Right lobe of liver (tissue), 6 donors: ENCODE results near the gene PLCL1. TPM values are rescaled to one million over a fixed set of nuclear protein-coding genes. Genes with fewer than 3 reads are reported as not detected.
"Not testable (repeated sequence)": the region's sequence is repeated elsewhere in the genome, so short reads cannot be mapped to it uniquely, and the experiment has no call there.

Source experiments
- ATAC-seq, 4 donors: fragments of 200-7000 bp; cut with Tn5 transposase; one replicate each; pipeline ENCODE4 v1.9.1; 2020; ENCODE audit warnings: mild to moderate bottlenecking in 4 of 4, moderate library complexity in 4 of 4
- DNase-seq, 3 donors: peaks; one replicate each; pipeline ENCODE4 v3.0.0-alpha.2; 2020
- H3K27ac ChIP-seq, 3 donors: fragments of 200-600 bp; one replicate each; pipeline ENCODE4 v1.8.0; 2022
- H3K27me3 ChIP-seq, 2 donors: fragments of 200-600 bp; one replicate each; pipeline ENCODE4 v1.8.0; 2022
- H3K36me3 ChIP-seq, 4 donors: fragments of 200-600 bp; sonication (generic) in 1 of 4; one replicate each; pipeline versions ENCODE4 v1.5.1 to v1.8.0; 2017 to 2022; ENCODE audit warnings: control low read depth in 1 of 4
- H3K4me1 ChIP-seq, 4 donors: fragments of 200-600 bp; sonication (generic) in 1 of 4; one replicate each; pipeline versions ENCODE4 v1.5.1 to v1.8.0; 2017 to 2022; ENCODE audit warnings: control low read depth in 1 of 4
- H3K4me3 ChIP-seq, 3 donors: fragments of 200-600 bp; one replicate each; pipeline ENCODE4 v1.8.0; 2022
- H3K9me3 ChIP-seq, 4 donors: fragments of 200-600 bp; sonication (generic) in 1 of 4; one replicate each; pipeline versions ENCODE4 v1.5.1 to v1.8.0; 2017 to 2022; ENCODE audit warnings: control low read depth in 1 of 4
- POLR2A ChIP-seq: fragments of 450-650 bp; IDR thresholded peaks from one replicate; pipeline ENCODE4 v1.6.1; 2017; ENCODE audit warnings: antibody characterized with exemption, mild to moderate bottlenecking
- WGBS: methylation state at CpG from one replicate; pipeline ENCODE4 v1.1.6; 2018; ENCODE audit warnings: low coverage, low lambda C conversion rate; ENCODE audit not compliant: insufficient coverage; ENCODE audit errors: missing lambda C conversion rate; 5-methylcytosine and 5-hydroxymethylcytosine counted together
- intact Hi-C, 2 donors: fragments of 100-400 bp; cut with DNase I; formaldehyde crosslinking; loops; one replicate each; pipeline versions ENCODE4 v1.11.2 to v1.14.1; 2022
- total RNA-seq, 6 experiments: library from RNA; depleted of rRNA in 2 of 6; stranded (reverse); fragments of >200 nt in 2 of 6; fragmentation: NEBNext Ultra II Directional in 3 of 6; extraction: Animal tissue kit (Norgen Biotek cat#: 25700) in 3 of 6; gene quantifications; one replicate each; pipeline versions ENCODE4 v1.1.0 to v1.2.4, GENCODE V29; 2016 to 2023
- TF ChIP-seq, protein P1 (sequence below), 4 donors: fragments of 200-600 bp in 3 of 4; fragments of 450-650 bp in 1 of 4; IDR thresholded peaks; one replicate each; pipeline versions ENCODE4 v1.5.1 to v1.8.0; 2016 to 2022; ENCODE audit warnings: antibody characterized with exemption in 4 of 4, mild to moderate bottlenecking in 2 of 4
- donor health status: DM: no; HTN: yes; CAD: no.
- donor health status: DM: no; HTN: no; CAD: no.
- donor health status: DM: no; HTN: no; CAD: no.
- donor health status: DM: no; HTN: yes; CAD: no.
- donor health status: DM: no; HTN: yes; CAD: no.

The PLCL1 gene
- total RNA-seq, 6 experiments from 2014 or later = 0.12 to 0.37 (median 0.24) TPM

DNA sequence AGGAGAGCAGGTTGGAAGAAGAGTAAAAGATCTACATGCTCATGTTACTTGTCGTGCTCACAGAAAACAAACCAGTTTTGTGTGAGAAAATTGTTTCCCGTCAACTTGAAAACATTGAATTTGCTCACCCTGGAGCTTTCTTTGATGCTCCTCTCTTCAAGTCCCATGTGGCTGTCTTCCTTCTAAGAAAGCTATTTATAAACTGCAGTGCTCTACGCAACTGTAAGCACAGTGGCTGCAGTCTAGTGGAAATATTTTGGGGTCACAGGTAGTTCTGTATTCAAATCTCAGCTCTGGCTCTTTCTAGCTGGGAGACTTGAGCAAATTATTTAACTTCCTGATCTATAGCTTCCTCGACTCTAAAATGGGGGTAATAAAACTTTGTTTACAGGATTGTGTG lies 211.8 kb downstream of the PLCL1 start:
- TF ChIP-seq POLR2A = no peak
- TF ChIP-seq, protein P1, sequence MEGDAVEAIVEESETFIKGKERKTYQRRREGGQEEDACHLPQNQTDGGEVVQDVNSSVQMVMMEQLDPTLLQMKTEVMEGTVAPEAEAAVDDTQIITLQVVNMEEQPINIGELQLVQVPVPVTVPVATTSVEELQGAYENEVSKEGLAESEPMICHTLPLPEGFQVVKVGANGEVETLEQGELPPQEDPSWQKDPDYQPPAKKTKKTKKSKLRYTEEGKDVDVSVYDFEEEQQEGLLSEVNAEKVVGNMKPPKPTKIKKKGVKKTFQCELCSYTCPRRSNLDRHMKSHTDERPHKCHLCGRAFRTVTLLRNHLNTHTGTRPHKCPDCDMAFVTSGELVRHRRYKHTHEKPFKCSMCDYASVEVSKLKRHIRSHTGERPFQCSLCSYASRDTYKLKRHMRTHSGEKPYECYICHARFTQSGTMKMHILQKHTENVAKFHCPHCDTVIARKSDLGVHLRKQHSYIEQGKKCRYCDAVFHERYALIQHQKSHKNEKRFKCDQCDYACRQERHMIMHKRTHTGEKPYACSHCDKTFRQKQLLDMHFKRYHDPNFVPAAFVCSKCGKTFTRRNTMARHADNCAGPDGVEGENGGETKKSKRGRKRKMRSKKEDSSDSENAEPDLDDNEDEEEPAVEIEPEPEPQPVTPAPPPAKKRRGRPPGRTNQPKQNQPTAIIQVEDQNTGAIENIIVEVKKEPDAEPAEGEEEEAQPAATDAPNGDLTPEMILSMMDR (IDR thresholded peaks at IDR 0.05) = no peak
- Histone ChIP-seq H3K27ac (no peak overlapping the region), H3K27me3 (no peaks in the 10 kb centered on the region), H3K9me3 (no peaks in the 10 kb centered on the region), H3K4me3 (no peak overlapping the region), H3K36me3 (no peaks in the 10 kb centered on the region), H3K4me1 (no peaks in the 10 kb centered on the region)
- WGBS = 45% methylated on average over 4 of the region's 4 CpGs
- DNase-seq = no peak
- intact Hi-C loops = no loop called here
- ATAC-seq = no peak

DNA sequence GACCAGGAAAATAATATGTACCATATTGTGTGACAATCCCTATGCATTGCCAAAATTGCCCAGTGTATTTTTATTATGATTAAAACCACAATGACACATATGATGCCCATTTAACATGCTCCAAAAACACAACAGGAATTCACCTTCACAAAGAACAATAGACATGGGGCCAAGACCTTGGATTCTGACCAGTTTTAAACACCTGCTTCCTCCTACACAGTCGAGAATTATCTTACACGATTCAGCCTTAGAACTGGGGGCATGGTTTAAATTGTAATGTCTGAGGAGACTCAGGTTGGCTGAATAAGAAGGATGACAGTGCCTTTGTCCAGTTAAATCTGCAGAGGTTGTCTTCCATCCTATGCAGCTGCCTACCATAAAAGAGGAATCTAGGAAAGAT lies 212.7 kb downstream of the PLCL1 start:
- 33% methylated on average over 2 of the region's 2 CpGs for WGBS
- intact Hi-C loops = no loop called here
- DNase-seq = no peak

DNA sequence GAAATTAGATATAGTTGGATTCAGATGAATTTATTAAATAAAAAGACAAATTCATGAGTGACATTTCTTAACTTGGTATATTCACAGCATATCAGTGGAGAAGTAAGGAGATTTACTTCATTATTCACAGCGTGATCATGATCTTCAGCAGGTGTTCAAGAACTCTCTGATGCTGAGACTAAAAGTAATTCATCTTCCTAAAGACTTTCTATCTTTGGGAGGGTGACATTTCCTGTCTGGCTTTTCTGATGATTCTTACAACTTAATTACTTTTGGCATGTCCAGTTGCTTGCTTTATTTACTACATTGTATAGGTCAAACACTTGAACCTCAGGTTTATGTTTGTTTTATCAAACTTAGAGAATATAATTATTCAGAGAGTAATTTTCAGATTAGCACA lies 224.6 kb downstream of the PLCL1 start:
- DNase-seq (no peak), ATAC-seq (no peak)
- Histone ChIP-seq H3K4me1 (no peaks in the 10 kb centered on the region), H3K27me3 (no peaks in the 10 kb centered on the region), H3K4me3 (no peak overlapping the region), H3K9me3 (no peaks in the 10 kb centered on the region), H3K36me3 (no peaks in the 10 kb centered on the region), H3K27ac (no peak overlapping the region)
- intact Hi-C loops = no loop called here
- no peak for TF ChIP-seq POLR2A
- TF ChIP-seq, protein P1 (IDR thresholded peaks at IDR 0.05) = no peak
- 85% methylated on average over 1 of the region's 1 CpG for WGBS

More for the DNA sequence above, 212.7 kb downstream of the PLCL1 start:
- H3K4me1 ChIP-seq = no peaks in the 10 kb centered on the region
- ATAC-seq = no peak
- no peaks in the 10 kb centered on the region for H3K36me3 ChIP-seq
- TF ChIP-seq POLR2A = no peak
- TF ChIP-seq, protein P1 (IDR thresholded peaks at IDR 0.05) = no peak
- no peaks in the 10 kb centered on the region for H3K27me3 ChIP-seq
- no peak overlapping the region for H3K4me3 ChIP-seq
- no peak overlapping the region for H3K27ac ChIP-seq
- no peaks in the 10 kb centered on the region for H3K9me3 ChIP-seq

DNA sequence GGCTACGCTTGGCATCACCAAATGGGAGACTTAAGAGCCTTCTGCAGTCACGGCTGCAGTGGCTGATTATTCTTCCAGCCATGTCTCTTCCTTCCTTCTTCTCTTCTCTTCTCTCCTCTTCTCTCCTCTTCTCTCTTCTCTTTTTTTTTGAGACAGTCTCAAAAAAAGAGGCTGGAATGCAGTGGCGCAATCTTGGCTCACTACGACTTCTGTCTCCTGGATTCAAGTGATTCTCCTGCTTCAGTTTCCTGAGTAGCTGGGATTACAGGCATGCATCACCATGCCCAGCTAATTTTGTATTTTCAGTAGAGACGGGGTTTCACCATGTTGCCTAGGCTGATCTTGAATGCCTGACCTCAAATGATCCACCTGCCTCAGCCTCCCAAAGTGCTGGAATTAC lies 225.2 kb downstream of the PLCL1 start:
- H3K4me1 ChIP-seq, H3K36me3 ChIP-seq, H3K9me3 ChIP-seq, ATAC-seq, intact Hi-C loops, H3K4me3 ChIP-seq, H3K27me3 ChIP-seq, H3K27ac ChIP-seq, DNase-seq: not testable (repeated sequence)
- 28% methylated on average over 5 of the region's 5 CpGs for WGBS

DNA sequence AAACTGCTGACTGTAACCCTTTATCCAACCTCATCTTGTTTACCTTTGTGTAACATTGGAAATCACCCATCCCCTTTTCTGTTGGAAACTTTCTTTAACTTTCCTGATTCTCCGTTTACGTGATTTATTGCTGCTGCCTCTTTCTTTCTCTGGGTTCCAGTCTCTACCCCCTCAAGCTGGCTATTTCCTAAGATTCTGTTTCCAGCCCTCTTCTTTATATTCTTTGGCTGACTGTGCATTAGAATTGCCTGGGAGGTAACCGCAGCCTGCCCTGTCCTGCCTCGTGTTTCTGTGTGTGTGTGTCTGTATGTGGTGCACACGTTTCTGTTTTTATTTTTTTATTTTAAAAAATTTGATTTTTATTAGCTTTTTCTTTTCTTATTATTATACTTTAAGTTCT lies 229.2 kb downstream of the PLCL1 start:
- intact Hi-C loops = no loop called here
- Histone ChIP-seq H3K9me3 (no peaks in the 10 kb centered on the region), H3K27me3 (no peaks in the 10 kb centered on the region), H3K27ac (no peak overlapping the region), H3K36me3 (no peaks in the 10 kb centered on the region), H3K4me1 (no peaks in the 10 kb centered on the region), H3K4me3 (no peak overlapping the region)
- DNase-seq = no peak
- 73% methylated on average over 5 of the region's 5 CpGs for whole genome bisulfite sequencing
- ATAC-seq = no peak
- no peak for TF ChIP-seq POLR2A
- TF ChIP-seq, protein P1 (IDR thresholded peaks at IDR 0.05) = no peak
